A673 (cell line): ENCODE results near the gene PNPLA3. TPM values are rescaled to one million over a fixed set of nuclear protein-coding genes. Genes with fewer than 3 reads are reported as not detected.

Source experiments
- BruUV-seq: library from RNA; stranded (reverse); fragments of 400-500 nt; replicated peaks from 2 replicates; lab custom pipeline; 2021; lab: Mats Ljungman, UMichigan
- CTCF ChIA-PET: fragments of 300-600 bp; sonication (Branson Sonifier 250); formaldehyde crosslinking; loops from one replicate; lab custom pipeline; 2022; ENCODE audit warnings: antibody characterized with exemption; lab: Charles Lee
- POLR2A ChIA-PET: fragments of 300-600 bp; sonication (Branson Sonifier 250); formaldehyde crosslinking; loops from one replicate; lab custom pipeline; 2022; ENCODE audit warnings: antibody characterized with exemption; ENCODE audit not compliant: low non-redundant PET; lab: Charles Lee
- DNase-seq: peaks from one replicate; pipeline ENCODE4 v3.0.0-alpha.2; 2015; ENCODE audit warnings: low spot score
- H3K27ac ChIP-seq: fragments of 200-600 bp; sonication (generic); 2 replicates; pipeline ENCODE4 v1.5.1; 2016; ENCODE audit warnings: mixed run types, low read depth, mild to moderate bottlenecking, mixed read lengths, antibody characterized with exemption, low read length; ENCODE audit not compliant: poor library complexity, severe bottlenecking
- H3K27me3 ChIP-seq: fragments of 200-600 bp; sonication (generic); replicated peaks from 2 replicates; pipeline ENCODE4 v1.6.1; 2017; ENCODE audit warnings: mixed run types, low read depth, mild to moderate bottlenecking, mixed read lengths, antibody characterized with exemption, low read length; ENCODE audit not compliant: insufficient read depth, poor library complexity
- H3K36me3 ChIP-seq: fragments of 200-600 bp; sonication (generic); 2 replicates; pipeline ENCODE4 v1.6.1; 2016; ENCODE audit warnings: mixed run types, mild to moderate bottlenecking, mixed read lengths, antibody characterized with exemption, low read length; ENCODE audit not compliant: insufficient read depth, poor library complexity, severe bottlenecking
- H3K4me1 ChIP-seq: fragments of 200-600 bp; sonication (generic); 2 replicates; pipeline ENCODE4 v1.6.1; 2017; ENCODE audit warnings: mixed run types, mild to moderate bottlenecking, mixed read lengths, antibody characterized with exemption, low read length; ENCODE audit not compliant: insufficient read depth, poor library complexity, severe bottlenecking
- H3K4me3 ChIP-seq: fragments of 200-600 bp; sonication (generic); 2 replicates; pipeline ENCODE4 v1.5.1; 2016; ENCODE audit warnings: low read depth, mixed run types, mild to moderate bottlenecking, mixed read lengths, low read length; ENCODE audit not compliant: poor library complexity, severe bottlenecking
- H3K9me3 ChIP-seq: fragments of 200-600 bp; sonication (generic); 2 replicates; pipeline ENCODE4 v1.6.1; 2016; ENCODE audit warnings: mixed run types, low read depth, mild to moderate bottlenecking, mixed read lengths, antibody characterized with exemption, low read length; ENCODE audit not compliant: poor library complexity, severe bottlenecking
- CTCF ChIP-seq: fragments of 300-800, 200-600 bp; sonication (generic); conservative IDR thresholded peaks from 2 replicates; pipeline ENCODE4 v1.5.1; 2017; ENCODE audit warnings: low read depth, mild to moderate bottlenecking, antibody characterized with exemption, low read length, moderate library complexity, mixed read lengths
- EZH2 ChIP-seq: fragments of 200-600 bp; sonication (generic); IDR thresholded peaks from 2 replicates; pipeline ENCODE4 v1.6.1; 2017; ENCODE audit warnings: borderline replicate concordance, low read depth, mild to moderate bottlenecking, mixed read lengths, antibody characterized with exemption, low read length; ENCODE audit not compliant: poor library complexity, severe bottlenecking
- intact Hi-C: fragments of 100-400 bp; cut with micrococcal nuclease; formaldehyde crosslinking; loops from one replicate; pipeline ENCODE4 v1.10.0; 2022; ENCODE audit not compliant: unreplicated experiment
- total RNA-seq: library from RNA; stranded (reverse); gene quantifications from 2 replicates; pipeline ENCODE4 v1.2.3, GENCODE V29; 2021

PNPLA3 gene
- total RNA-seq, 1 experiment from 2014 or later, result 11.8 TPM

- Histone ChIP-seq H3K4me3 (no peak overlapping the region), H3K9me3 (no peaks in the 10 kb centered on the region), H3K27ac (no peak overlapping the region), H3K27me3 (no peaks in the 10 kb centered on the region), H3K36me3 (peaks cover 44% of the 10 kb centered on the region), H3K4me1 (no peaks in the 10 kb centered on the region)
- TF ChIP-seq EZH2 (no peak), CTCF (no peak)
- DNase-seq, result no peak
- no TSS peak for BruUV-seq
- CTCF ChIA-PET, result interaction anchor here (0.6 kb wide), 1 partner anchor 670 kb away, joined by 5 read pairs; no protein-coding TSS in a partner anchor
- POLR2A ChIA-PET, result no interaction called here
- intact Hi-C loops, result no loop called here
These were observed 53.5 kb downstream of the PNPLA3 start for GRCh38 chr22:43976861-43977795.

- no peak for DNase-seq
- BruUV-seq, result no TSS peak
- Histone ChIP-seq H3K27me3 (no peaks in the 10 kb centered on the region), H3K27ac (no peak overlapping the region), H3K4me1 (no peaks in the 10 kb centered on the region), H3K4me3 (no peak overlapping the region), H3K9me3 (no peaks in the 10 kb centered on the region), H3K36me3 (peaks cover 37% of the 10 kb centered on the region)
- intact Hi-C loops, result no loop called here
- TF ChIP-seq CTCF (no peak), EZH2 (no peak)
- POLR2A ChIA-PET, result no interaction called here
- CTCF ChIA-PET, result no interaction called here
These were observed 55.0 kb downstream of the PNPLA3 start for GRCh38 chr22:43978558-43978957.

- TF ChIP-seq CTCF (no peak), EZH2 (no peak)
- Histone ChIP-seq H3K36me3 (peaks cover 37% of the 10 kb centered on the region), H3K27me3 (no peaks in the 10 kb centered on the region), H3K27ac (no peak overlapping the region), H3K4me3 (no peak overlapping the region), H3K4me1 (no peaks in the 10 kb centered on the region), H3K9me3 (no peaks in the 10 kb centered on the region)
- ChIA-PET CTCF (no interaction called here), POLR2A (no interaction called here)
- intact Hi-C loops, result no loop called here
- BruUV-seq, result no TSS peak
- DNase-seq, result no peak
These were observed 57.0 kb downstream of the PNPLA3 start for GRCh38 chr22:43980579-43980978.
